HepG2 (cell line): ENCODE measurements around the gene MPG. TPM values are rescaled to one million over a fixed set of nuclear protein-coding genes. Genes with fewer than 3 reads are reported as not detected.

Source experiments
- EZH2 ChIP-seq: conservative IDR thresholded peaks from 2 replicates; pipeline ENCODE4 v1.6.1; 2012; ENCODE audit warnings: mild to moderate bottlenecking, low read depth, low read length, moderate library complexity
- HMG20A ChIP-seq: IDR thresholded peaks from 2 replicates; pipeline ENCODE4 v1.6.1; 2016; ENCODE audit warnings: borderline replicate concordance
- JUND ChIP-seq: sonication (generic); formaldehyde crosslinking; IDR thresholded peaks from 2 replicates; pipeline ENCODE4 v1.8.0; 2022; ENCODE audit warnings: mild to moderate bottlenecking, missing genetic modification reagents
- MYC ChIP-seq: sonication (generic); formaldehyde crosslinking; IDR thresholded peaks from 2 replicates; pipeline ENCODE4 v1.9.0; 2021; ENCODE audit warnings: missing genetic modification reagents, borderline replicate concordance
- MYNN ChIP-seq: sonication (generic); formaldehyde crosslinking; IDR thresholded peaks from 2 replicates; pipeline ENCODE4 v1.4.0; 2020; ENCODE audit warnings: mild to moderate bottlenecking, low read depth, missing genetic modification reagents
- SMAD9 ChIP-seq: sonication (generic); formaldehyde crosslinking; IDR thresholded peaks from 2 replicates; pipeline ENCODE4 v1.5.1; 2020; ENCODE audit warnings: mild to moderate bottlenecking, missing genetic modification reagents
- SMC3 ChIP-seq: IDR thresholded peaks from 2 replicates; pipeline ENCODE4 v1.6.1; 2011; ENCODE audit warnings: low read length, improper control_type of control experiment
- SRY ChIP-seq: sonication (generic); formaldehyde crosslinking; IDR thresholded peaks from 2 replicates; pipeline ENCODE4 v1.8.0; 2022; ENCODE audit warnings: mild to moderate bottlenecking, missing genetic modification reagents
- ZFAT ChIP-seq: sonication (generic); formaldehyde crosslinking; conservative IDR thresholded peaks from 2 replicates; pipeline ENCODE4 v1.8.1; 2023; ENCODE audit warnings: missing genetic modification reagents, inconsistent platforms
- ZNF121 ChIP-seq: sonication (generic); formaldehyde crosslinking; IDR thresholded peaks from 2 replicates; pipeline ENCODE4 v1.5.0; 2020; ENCODE audit warnings: mild to moderate bottlenecking, missing genetic modification reagents
- ZNF136 ChIP-seq: sonication (generic); formaldehyde crosslinking; IDR thresholded peaks from 2 replicates; pipeline ENCODE4 v1.8.1; 2022; ENCODE audit warnings: low read depth, mild to moderate bottlenecking, moderate library complexity, missing genetic modification reagents
- ZNF251 ChIP-seq: sonication (generic); formaldehyde crosslinking; IDR thresholded peaks from 2 replicates; pipeline ENCODE4 v1.9.0; 2021; ENCODE audit warnings: mild to moderate bottlenecking, missing genetic modification reagents
- ZNF33A ChIP-seq: sonication (generic); formaldehyde crosslinking; IDR thresholded peaks from 2 replicates; pipeline ENCODE4 v1.5.1; 2020; ENCODE audit warnings: missing genetic modification reagents, mild to moderate bottlenecking, moderate library complexity, borderline replicate concordance
- ZNF629 ChIP-seq: sonication (generic); formaldehyde crosslinking; conservative IDR thresholded peaks from 2 replicates; pipeline ENCODE4 v1.5.0; 2020; ENCODE audit warnings: missing genetic modification reagents
- ZNF816 ChIP-seq: sonication (generic); formaldehyde crosslinking; IDR thresholded peaks from 2 replicates; pipeline ENCODE4 v1.8.0; 2022; ENCODE audit warnings: missing genetic modification reagents, mild to moderate bottlenecking, borderline replicate concordance
- polyA plus RNA-seq, 8 experiments: library from polyadenylated mRNA; depleted of rRNA in 3 of 8; stranded (reverse) in 7 of 8; unstranded in 1 of 8; fragments of >200 nt; fragmentation: Illumina TruSeq in 4 of 8; extraction: Trizol in 4 of 8; gene quantifications; 2 replicates each; pipeline versions ENCODE4 v1.2.1 to v1.2.3, GENCODE V29; 2011 to 2016; ENCODE audit warnings: low read depth in 4 of 8, missing spikeins in 1 of 8, mixed read lengths in 1 of 8; ENCODE audit not compliant: insufficient read depth in 1 of 8
- total RNA-seq, 5 experiments: library from RNA; depleted of rRNA; stranded (reverse); fragments of >200 nt; fragmentation: Illumina TruSeq; extraction: Trizol; gene quantifications; 2 replicates each; pipeline ENCODE4 v1.2.3, GENCODE V29; 2016; ENCODE audit warnings: low read depth in 1 of 5
- TF ChIP-seq, protein P1 (sequence below), 2 experiments: sonication (generic) in 1 of 2; formaldehyde crosslinking in 1 of 2; IDR thresholded peaks; 2 replicates each; pipeline versions ENCODE4 v1.6.1 to v1.9.0; 2014 to 2022; ENCODE audit warnings: antibody characterized with exemption in 1 of 2, borderline replicate concordance in 1 of 2, inconsistent platforms in 1 of 2, low read depth in 1 of 2, missing genetic modification reagents in 1 of 2
- TF ChIP-seq, protein P2 (sequence below): sonication (generic); formaldehyde crosslinking; IDR thresholded peaks from 2 replicates; pipeline ENCODE4 v1.4.0; 2020; ENCODE audit warnings: mild to moderate bottlenecking, missing genetic modification reagents
- TF ChIP-seq, protein P3 (sequence below): sonication (generic); formaldehyde crosslinking; IDR thresholded peaks from 2 replicates; pipeline ENCODE4 v1.4.0; 2020; ENCODE audit warnings: missing genetic modification reagents, mild to moderate bottlenecking, borderline replicate concordance
- TF ChIP-seq, protein P4 (sequence below): sonication (generic); formaldehyde crosslinking; IDR thresholded peaks from 2 replicates; pipeline ENCODE4 v1.5.0; 2020; ENCODE audit warnings: missing genetic modification reagents

The MPG gene
- total and polyA plus RNA-seq, 2 of the 13 experiments (the other 11 are each of a cell fraction or from before 2014, with no cell fraction given), result 59.1 to 62.5 TPM

DNA sequence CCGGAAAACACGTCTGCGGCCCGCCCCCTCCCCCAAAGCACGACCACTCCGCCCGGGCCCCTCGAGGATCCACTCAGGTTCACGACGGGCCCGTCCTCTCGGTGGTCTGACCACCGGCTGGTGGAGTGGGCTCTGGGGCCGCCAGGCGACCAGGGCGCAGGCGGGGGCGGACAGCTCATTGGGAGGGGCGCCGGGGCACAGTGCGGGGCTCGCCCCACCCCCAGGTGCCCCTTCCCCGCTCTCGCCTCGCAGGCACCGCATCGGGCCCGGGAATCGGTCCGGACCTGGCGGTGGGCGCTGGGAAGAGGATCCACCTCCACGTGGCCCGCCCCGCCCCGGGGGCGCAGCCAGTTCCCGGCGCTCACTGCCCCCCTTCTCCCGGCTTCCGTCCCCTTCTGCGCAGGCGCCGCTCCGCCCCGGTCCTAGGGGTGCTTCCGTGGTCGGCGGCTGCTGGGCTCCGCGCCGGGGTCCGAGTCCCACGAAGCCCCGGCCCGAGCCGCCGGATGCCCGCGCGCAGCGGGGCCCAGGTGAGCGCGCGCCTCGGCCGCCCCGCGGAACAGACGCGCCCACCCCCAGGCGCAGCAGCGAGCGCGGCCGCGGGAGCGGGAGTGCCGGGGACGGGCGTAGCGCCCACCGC is at the start of gene MPG (continued):
- TF ChIP-seq, protein P1, sequence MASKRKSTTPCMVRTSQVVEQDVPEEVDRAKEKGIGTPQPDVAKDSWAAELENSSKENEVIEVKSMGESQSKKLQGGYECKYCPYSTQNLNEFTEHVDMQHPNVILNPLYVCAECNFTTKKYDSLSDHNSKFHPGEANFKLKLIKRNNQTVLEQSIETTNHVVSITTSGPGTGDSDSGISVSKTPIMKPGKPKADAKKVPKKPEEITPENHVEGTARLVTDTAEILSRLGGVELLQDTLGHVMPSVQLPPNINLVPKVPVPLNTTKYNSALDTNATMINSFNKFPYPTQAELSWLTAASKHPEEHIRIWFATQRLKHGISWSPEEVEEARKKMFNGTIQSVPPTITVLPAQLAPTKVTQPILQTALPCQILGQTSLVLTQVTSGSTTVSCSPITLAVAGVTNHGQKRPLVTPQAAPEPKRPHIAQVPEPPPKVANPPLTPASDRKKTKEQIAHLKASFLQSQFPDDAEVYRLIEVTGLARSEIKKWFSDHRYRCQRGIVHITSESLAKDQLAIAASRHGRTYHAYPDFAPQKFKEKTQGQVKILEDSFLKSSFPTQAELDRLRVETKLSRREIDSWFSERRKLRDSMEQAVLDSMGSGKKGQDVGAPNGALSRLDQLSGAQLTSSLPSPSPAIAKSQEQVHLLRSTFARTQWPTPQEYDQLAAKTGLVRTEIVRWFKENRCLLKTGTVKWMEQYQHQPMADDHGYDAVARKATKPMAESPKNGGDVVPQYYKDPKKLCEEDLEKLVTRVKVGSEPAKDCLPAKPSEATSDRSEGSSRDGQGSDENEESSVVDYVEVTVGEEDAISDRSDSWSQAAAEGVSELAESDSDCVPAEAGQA (IDR thresholded peaks at IDR 0.05; ENCODE audit: low read depth), result no peak
- TF ChIP-seq, protein P1 (CRISPR knock-in tag; IDR thresholded peaks at IDR 0.05; ENCODE audit: borderline replicate concordance), result 0 out of 2 replicates have a peak, but pooled peaks have one; percentile 31
- TF ChIP-seq ZFAT (CRISPR knock-in tag), result no peak
- no peak for TF ChIP-seq ZNF33A (CRISPR knock-in tag)
- no peak for TF ChIP-seq SMAD9
- TF ChIP-seq SRY, result peak; percentile 24; the same call in 1 of the 2 replicates
- TF ChIP-seq ZNF121 (CRISPR knock-in tag), result no peak
- TF ChIP-seq SMC3, result no peak
- TF ChIP-seq, protein P2, sequence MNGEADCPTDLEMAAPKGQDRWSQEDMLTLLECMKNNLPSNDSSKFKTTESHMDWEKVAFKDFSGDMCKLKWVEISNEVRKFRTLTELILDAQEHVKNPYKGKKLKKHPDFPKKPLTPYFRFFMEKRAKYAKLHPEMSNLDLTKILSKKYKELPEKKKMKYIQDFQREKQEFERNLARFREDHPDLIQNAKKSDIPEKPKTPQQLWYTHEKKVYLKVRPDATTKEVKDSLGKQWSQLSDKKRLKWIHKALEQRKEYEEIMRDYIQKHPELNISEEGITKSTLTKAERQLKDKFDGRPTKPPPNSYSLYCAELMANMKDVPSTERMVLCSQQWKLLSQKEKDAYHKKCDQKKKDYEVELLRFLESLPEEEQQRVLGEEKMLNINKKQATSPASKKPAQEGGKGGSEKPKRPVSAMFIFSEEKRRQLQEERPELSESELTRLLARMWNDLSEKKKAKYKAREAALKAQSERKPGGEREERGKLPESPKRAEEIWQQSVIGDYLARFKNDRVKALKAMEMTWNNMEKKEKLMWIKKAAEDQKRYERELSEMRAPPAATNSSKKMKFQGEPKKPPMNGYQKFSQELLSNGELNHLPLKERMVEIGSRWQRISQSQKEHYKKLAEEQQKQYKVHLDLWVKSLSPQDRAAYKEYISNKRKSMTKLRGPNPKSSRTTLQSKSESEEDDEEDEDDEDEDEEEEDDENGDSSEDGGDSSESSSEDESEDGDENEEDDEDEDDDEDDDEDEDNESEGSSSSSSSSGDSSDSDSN (CRISPR knock-in tag), result 0 out of 2 replicates have a peak, but pooled peaks have one; percentile 14
- TF ChIP-seq, protein P3, sequence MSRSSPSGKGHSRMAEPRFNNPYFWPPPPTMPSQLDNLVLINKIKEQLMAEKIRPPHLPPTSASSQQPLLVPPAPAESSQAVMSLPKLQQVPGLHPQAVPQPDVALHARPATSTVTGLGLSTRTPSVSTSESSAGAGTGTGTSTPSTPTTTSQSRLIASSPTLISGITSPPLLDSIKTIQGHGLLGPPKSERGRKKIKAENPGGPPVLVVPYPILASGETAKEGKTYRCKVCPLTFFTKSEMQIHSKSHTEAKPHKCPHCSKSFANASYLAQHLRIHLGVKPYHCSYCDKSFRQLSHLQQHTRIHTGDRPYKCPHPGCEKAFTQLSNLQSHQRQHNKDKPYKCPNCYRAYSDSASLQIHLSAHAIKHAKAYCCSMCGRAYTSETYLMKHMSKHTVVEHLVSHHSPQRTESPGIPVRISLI (CRISPR knock-in tag), result no peak
- no peak for TF ChIP-seq MYNN (CRISPR knock-in tag)
- no peak for TF ChIP-seq HMG20A
- TF ChIP-seq ZNF629, result no peak
- no peak for TF ChIP-seq JUND (CRISPR knock-in tag)
- TF ChIP-seq ZNF816 (CRISPR knock-in tag), result no peak; the same call in 1 of the 2 replicates
- peak; percentile 94 for TF ChIP-seq MYC (CRISPR knock-in tag)
- no peak for TF ChIP-seq ZNF136 (CRISPR knock-in tag)
- no peak for TF ChIP-seq ZNF251
- TF ChIP-seq, protein P4, sequence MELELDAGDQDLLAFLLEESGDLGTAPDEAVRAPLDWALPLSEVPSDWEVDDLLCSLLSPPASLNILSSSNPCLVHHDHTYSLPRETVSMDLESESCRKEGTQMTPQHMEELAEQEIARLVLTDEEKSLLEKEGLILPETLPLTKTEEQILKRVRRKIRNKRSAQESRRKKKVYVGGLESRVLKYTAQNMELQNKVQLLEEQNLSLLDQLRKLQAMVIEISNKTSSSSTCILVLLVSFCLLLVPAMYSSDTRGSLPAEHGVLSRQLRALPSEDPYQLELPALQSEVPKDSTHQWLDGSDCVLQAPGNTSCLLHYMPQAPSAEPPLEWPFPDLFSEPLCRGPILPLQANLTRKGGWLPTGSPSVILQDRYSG, result no peak; the same call in 1 of the 2 replicates
- TF ChIP-seq EZH2, result no peak
